H1 (cell line): Measurements from ENCODE around the gene MBD4. TPM values are rescaled to one million over a fixed set of nuclear protein-coding genes. Genes with fewer than 3 reads are reported as not detected.

Source experiments
- CTCF ChIA-PET: fragments of 300-600 bp; sonication (Branson Sonifier 250); formaldehyde crosslinking; loops from one replicate; lab custom pipeline; 2021; ENCODE audit not compliant: partially characterized antibody; lab: Charles Lee
- POLR2A ChIA-PET: fragments of 300-600 bp; sonication (Branson Sonifier 250); formaldehyde crosslinking; loops from one replicate; lab custom pipeline; 2021; ENCODE audit warnings: inconsistent platforms; ENCODE audit not compliant: partially characterized antibody; lab: Charles Lee
- DNase-seq, 2 experiments: peaks; one replicate each; pipeline versions ENCODE4 v3.0.0 to v3.0.0-alpha.2; 2010 to 2022; ENCODE audit warnings: low spot score in 2 of 2, low read depth in 1 of 2, mixed read lengths in 1 of 2
- FAIRE-seq: peaks from 2 replicates; lab custom pipeline; 2011; peaks lifted over from hg19 to GRCh38; lab: Jason Lieb, UNC
- H2AFZ ChIP-seq: 2 replicates; pipeline ENCODE4 v1.8.1; 2012; ENCODE audit warnings: low read length, inconsistent platforms
- H2AK5ac ChIP-seq: 2 replicates; pipeline ENCODE4 v1.6.1; 2013; ENCODE audit warnings: low read depth, low read length
- H2BK120ac ChIP-seq: replicated peaks from 2 replicates; pipeline ENCODE3; 2013; ENCODE audit warnings: low read depth, low read length, inconsistent platforms
- H2BK12ac ChIP-seq: 2 replicates; pipeline ENCODE4 v1.6.1; 2013; ENCODE audit warnings: low read depth, low read length
- H2BK15ac ChIP-seq: 2 replicates; pipeline ENCODE4 v1.6.1; 2013; ENCODE audit warnings: low read length
- H2BK20ac ChIP-seq: 2 replicates; pipeline ENCODE4 v1.6.1; 2013; ENCODE audit warnings: low read length
- H2BK5ac ChIP-seq: 2 replicates; pipeline ENCODE4 v1.6.1; 2013; ENCODE audit warnings: low read depth, low read length
- H3K14ac ChIP-seq: 2 replicates; pipeline ENCODE4 v1.6.1; 2013; ENCODE audit warnings: inconsistent platforms; ENCODE audit not compliant: insufficient read length
- H3K18ac ChIP-seq: 2 replicates; pipeline ENCODE4 v1.6.1; 2013; ENCODE audit warnings: low read length; ENCODE audit errors: extremely low read depth
- H3K23ac ChIP-seq: 2 replicates; pipeline ENCODE4 v1.6.1; 2013; ENCODE audit warnings: inconsistent platforms; ENCODE audit not compliant: insufficient read length
- H3K23me2 ChIP-seq: 2 replicates; pipeline ENCODE4 v1.6.1; 2013; ENCODE audit warnings: low read depth, low read length
- H3K27ac ChIP-seq: 2 replicates; pipeline ENCODE4 v1.6.1; 2011; ENCODE audit warnings: low read depth, low read length, inconsistent platforms
- H3K27me3 ChIP-seq, 4 experiments: replicated peaks in 1 of 4; 1 replicate in 1 of 4; 2 replicates in 3 of 4; pipeline versions ENCODE4 v1.6.1 to v1.8.1; 2011 to 2013; ENCODE audit warnings: low read length in 3 of 4, mild to moderate bottlenecking in 3 of 4, inconsistent platforms in 2 of 4, mixed read lengths in 2 of 4, moderate library complexity in 1 of 4; ENCODE audit not compliant: control insufficient read depth in 3 of 4, insufficient read depth in 3 of 4; ENCODE audit errors: extremely low read depth in 1 of 4
- H3K36me3 ChIP-seq, 4 experiments: 2 replicates each; pipeline versions ENCODE4 v1.6.1 to v1.8.1; 2011 to 2013; ENCODE audit warnings: mild to moderate bottlenecking in 4 of 4, low read length in 3 of 4, moderate library complexity in 2 of 4, control low read depth in 1 of 4, inconsistent platforms in 1 of 4; ENCODE audit not compliant: insufficient read depth in 4 of 4, control insufficient read depth in 2 of 4
- H3K4ac ChIP-seq: replicated peaks from 2 replicates; pipeline ENCODE3; 2013; ENCODE audit warnings: low read length, low read depth, mixed read lengths, inconsistent platforms; ENCODE audit not compliant: insufficient read length
- H3K4me1 ChIP-seq, 4 experiments: replicated peaks in 1 of 4; 1 replicate in 1 of 4; 2 replicates in 3 of 4; pipeline versions ENCODE4 v1.6.1 to v1.8.1; 2011 to 2013; ENCODE audit warnings: low read length in 3 of 4, inconsistent platforms in 2 of 4, mixed read lengths in 1 of 4; ENCODE audit not compliant: insufficient read depth in 4 of 4, control insufficient read depth in 3 of 4
- H3K4me2 ChIP-seq, 2 experiments: 2 replicates each; pipeline versions ENCODE4 v1.6.1 to v1.8.1; 2011 to 2013; ENCODE audit warnings: low read depth in 2 of 2, low read length in 2 of 2, control low read depth in 1 of 2, inconsistent platforms in 1 of 2, mild to moderate bottlenecking in 1 of 2; ENCODE audit not compliant: insufficient read depth in 1 of 2
- H3K4me3 ChIP-seq, 4 experiments: fragments of 200-600, 300-600 bp in 1 of 4; sonication (generic), shearing (Covaris generic), sonication (Bioruptor Twin) in 1 of 4; 2 replicates each; pipeline versions ENCODE4 v1.5.1 to v1.8.1; 2011 to 2016; ENCODE audit warnings: low read length in 4 of 4, low read depth in 3 of 4, control low read depth in 2 of 4, inconsistent platforms in 2 of 4, mild to moderate bottlenecking in 2 of 4, mixed read lengths in 1 of 4, moderate library complexity in 1 of 4; ENCODE audit not compliant: insufficient read depth in 2 of 4; ENCODE audit errors: extremely low read depth in 1 of 4
- H3K56ac ChIP-seq: replicated peaks from 2 replicates; pipeline ENCODE3; 2013; ENCODE audit warnings: low read depth, mild to moderate bottlenecking, mixed read lengths, low read length, inconsistent platforms; ENCODE audit not compliant: insufficient read length
- H3K79me1 ChIP-seq: 2 replicates; pipeline ENCODE4 v1.6.1; 2013; ENCODE audit warnings: low read depth, low read length, control low read depth
- H3K79me2 ChIP-seq, 2 experiments: 2 replicates each; pipeline versions ENCODE4 v1.6.1 to v1.8.1; 2012 to 2013; ENCODE audit warnings: low read length in 2 of 2, mild to moderate bottlenecking in 2 of 2, inconsistent platforms in 1 of 2; ENCODE audit not compliant: insufficient read depth in 2 of 2, control insufficient read depth in 1 of 2
- H3K9ac ChIP-seq, 4 experiments: replicated peaks in 1 of 4; 1 replicate in 1 of 4; 2 replicates in 3 of 4; pipeline versions ENCODE4 v1.6.1 to v1.8.1; 2011 to 2013; ENCODE audit warnings: low read depth in 3 of 4, low read length in 3 of 4, control low read depth in 2 of 4, mild to moderate bottlenecking in 2 of 4, moderate library complexity in 2 of 4, inconsistent platforms in 1 of 4; ENCODE audit errors: extremely low read depth in 1 of 4
- H3K9me3 ChIP-seq, 2 experiments: 2 replicates each; pipeline versions ENCODE4 v1.6.1 to v1.8.1; 2012 to 2013; ENCODE audit warnings: mild to moderate bottlenecking in 2 of 2, moderate library complexity in 2 of 2, control low read depth in 1 of 2, inconsistent platforms in 1 of 2, low read depth in 1 of 2, low read length in 1 of 2, mixed read lengths in 1 of 2; ENCODE audit not compliant: insufficient read depth in 2 of 2
- H4K20me1 ChIP-seq, 2 experiments: replicated peaks in 1 of 2; 2 replicates each; pipeline versions ENCODE3 to v1.8.1; 2011 to 2013; ENCODE audit warnings: inconsistent platforms in 2 of 2, low read length in 2 of 2, mild to moderate bottlenecking in 1 of 2; ENCODE audit not compliant: insufficient read depth in 2 of 2, control insufficient read depth in 1 of 2
- H4K5ac ChIP-seq: 2 replicates; pipeline ENCODE4 v1.6.1; 2013; ENCODE audit warnings: low read length, low read depth, mixed read lengths, inconsistent platforms; ENCODE audit not compliant: insufficient read length
- H4K8ac ChIP-seq: 2 replicates; pipeline ENCODE4 v1.8.0; 2013; ENCODE audit warnings: mild to moderate bottlenecking, moderate library complexity, low read length, inconsistent platforms; ENCODE audit not compliant: insufficient read depth; ENCODE audit errors: extremely low read depth
- H4K91ac ChIP-seq: replicated peaks from 2 replicates; pipeline ENCODE3; 2013; ENCODE audit warnings: low read length, mixed read lengths, inconsistent platforms; ENCODE audit not compliant: insufficient read length
- BACH1 ChIP-seq: IDR thresholded peaks from 2 replicates; pipeline ENCODE4 v1.6.1; 2012; ENCODE audit warnings: low read length, improper control_type of control experiment
- BCL11A ChIP-seq, 2 experiments: IDR thresholded peaks; one replicate each; pipeline ENCODE4 v1.6.1; 2011; ENCODE audit warnings: low read depth in 2 of 2, low read length in 2 of 2, mild to moderate bottlenecking in 2 of 2
- CBX5 ChIP-seq: fragments of 300-800, 300-1000 bp; sonication (generic); IDR thresholded peaks from 2 replicates; pipeline ENCODE4 v1.7.1; 2016; ENCODE audit warnings: antibody characterized with exemption, low read length, low read depth
- EP300 ChIP-seq, 2 experiments: IDR thresholded peaks; 1 replicate in 1 of 2; 2 replicates in 1 of 2; pipeline ENCODE4 v1.6.1; 2011 to 2012; ENCODE audit warnings: low read depth in 2 of 2, low read length in 2 of 2, mild to moderate bottlenecking in 2 of 2, borderline replicate concordance in 1 of 2, inconsistent platforms in 1 of 2, moderate library complexity in 1 of 2
- HDAC2 ChIP-seq, 2 experiments: fragments of 300-600 bp in 1 of 2; sonication (generic) in 1 of 2; IDR thresholded peaks; 2 replicates each; pipeline ENCODE4 v1.6.1; 2011 to 2012; ENCODE audit warnings: low read depth in 2 of 2, low read length in 2 of 2, mild to moderate bottlenecking in 2 of 2, moderate library complexity in 2 of 2, borderline replicate concordance in 1 of 2, inconsistent platforms in 1 of 2
- RBBP5 ChIP-seq: IDR thresholded peaks from 2 replicates; pipeline ENCODE4 v1.7.1; 2012; ENCODE audit warnings: low read depth, mild to moderate bottlenecking, inconsistent platforms, low read length, moderate library complexity, borderline replicate concordance
- SP1 ChIP-seq: IDR thresholded peaks from 2 replicates; pipeline ENCODE4 v1.6.1; 2011; ENCODE audit warnings: low read depth, low read length
- WGBS, 2 experiments: shearing (Covaris generic) in 1 of 2; methylation state at CpG; one replicate each; pipeline versions ENCODE4 v1.1.6 to v1.1.7; 2013 to 2015; ENCODE audit warnings: low lambda C conversion rate in 2 of 2, mixed read lengths in 2 of 2, inconsistent platforms in 1 of 2, low coverage in 1 of 2, missing lambda C conversion rate in 1 of 2; ENCODE audit not compliant: insufficient replicate concordance in 2 of 2, insufficient coverage in 1 of 2, insufficient read length in 1 of 2; ENCODE audit errors: extremely low coverage in 1 of 2, missing lambda C conversion rate in 1 of 2; 5-methylcytosine and 5-hydroxymethylcytosine counted together
- polyA plus RNA-seq, 7 experiments: library from polyadenylated mRNA; depleted of rRNA in 3 of 7; stranded (reverse) in 5 of 7; unstranded in 2 of 7; fragments of >200 nt in 5 of 7; fragments of 200-250 nt in 2 of 7; gene quantifications; 1 replicate in 5 of 7; 2 replicates in 1 of 7; 4 replicates in 1 of 7; pipeline versions ENCODE4 v1.2.1 to v1.2.3, GENCODE V29; 2011 to 2013; ENCODE audit warnings: missing spikeins in 2 of 7, mixed read lengths in 2 of 7
- total RNA-seq: library from RNA; stranded (reverse); fragmentation: NEBNext Ultra II Directional; extraction: Animal tissue kit (Norgen Biotek cat#: 25700); gene quantifications from 2 replicates; pipeline ENCODE4 v1.2.1, GENCODE V29; 2021

Gene MBD4
- total and polyA plus RNA-seq, 2 of the 8 experiments (the other 6 are each of a cell fraction or from before 2014, with no cell fraction given) = 11.2 to 35.8 TPM

DNA sequence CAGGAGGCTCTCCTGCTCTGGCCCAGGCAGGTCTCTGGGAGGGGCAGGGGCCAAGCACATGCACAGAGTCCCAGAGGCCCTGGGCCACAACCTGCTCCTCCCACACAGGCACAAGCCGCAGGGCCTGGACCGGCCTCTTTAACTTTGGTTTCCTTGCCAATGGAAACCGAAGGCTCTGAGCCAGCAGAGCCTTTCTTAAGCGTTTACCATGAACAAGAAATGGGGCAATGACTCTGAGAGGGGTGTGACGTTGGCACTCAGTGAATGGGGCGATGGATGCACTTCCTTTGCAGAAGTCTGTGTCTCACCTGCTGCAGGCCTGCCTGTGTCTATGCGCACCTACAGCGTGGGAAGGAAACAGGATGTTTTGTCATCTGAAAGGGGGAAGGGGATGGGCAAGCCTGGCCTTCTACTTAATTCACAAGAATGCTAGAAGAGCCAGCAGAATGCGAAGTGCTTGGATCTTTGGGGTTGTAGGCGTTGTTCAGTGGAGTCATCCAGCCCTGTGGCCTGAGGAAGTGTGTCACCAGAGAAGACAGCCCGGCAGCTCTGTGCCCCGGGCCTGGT lies 42.1 kb upstream of the MBD4 start:
- no peak for FAIRE-seq
- H3K27me3 ChIP-seq = no peaks in the 10 kb centered on the region
- ChIA-PET POLR2A (interaction anchor here (1.0 to 1.1 kb wide), 2 partner anchors 10 to 165 kb away, joined by 3 read pairs; no protein-coding TSS in a partner anchor), CTCF (interaction anchor here (0.6 to 3.8 kb wide), 12 partner anchors 9 to 153 kb away, joined by 3 to 17 read pairs (median 5); partner anchors contain the start of gene EFCAB12)
- no peak overlapping the region for H2BK12ac ChIP-seq
- no peak overlapping the region for H3K9ac ChIP-seq
- no peaks in the 10 kb centered on the region; the same call in 1 of the 2 replicates for H3K23me2 ChIP-seq
- no peak overlapping the region for H4K8ac ChIP-seq
- H2BK5ac ChIP-seq = no peak overlapping the region
- H4K91ac ChIP-seq = no peak overlapping the region
- H3K4ac ChIP-seq = no peak overlapping the region
- H4K20me1 ChIP-seq = no peaks in the 10 kb centered on the region
- H3K79me2 ChIP-seq = no peaks in the 10 kb centered on the region
- no peak overlapping the region for H2AFZ ChIP-seq
- H3K27ac ChIP-seq = no peak overlapping the region
- no peak overlapping the region for H2BK120ac ChIP-seq
- H2BK20ac ChIP-seq = no peak overlapping the region
- no peak for DNase-seq
- no peak overlapping the region for H3K56ac ChIP-seq
- no peak overlapping the region for H3K14ac ChIP-seq
- TF ChIP-seq RBBP5 (no peak), CBX5 (no peak), BACH1 (no peak), SP1 (no peak), HDAC2 (IDR thresholded peaks at IDR 0.05; ENCODE audit: borderline replicate concordance in 1 of 2, low read depth in 2 of 2, low read length in 2 of 2) (no peak), BCL11A (IDR thresholded peaks at IDR 0.05; ENCODE audit: low read depth in 2 of 2, low read length in 2 of 2) (no peak), EP300 (IDR thresholded peaks at IDR 0.05; ENCODE audit: borderline replicate concordance in 1 of 2, low read depth in 2 of 2, low read length in 2 of 2) (no peak)
- H3K36me3 ChIP-seq = peaks cover 0 to 15% (median 8%) of the 10 kb centered on the region in 4 experiments; a peak in 5 of 8 replicates
- H3K9me3 ChIP-seq = no peaks in the 10 kb centered on the region
- H4K5ac ChIP-seq = no peak overlapping the region
- H3K4me2 ChIP-seq = no peak overlapping the region
- no peak overlapping the region for H2BK15ac ChIP-seq
- no peak overlapping the region for H3K4me3 ChIP-seq
- H2AK5ac ChIP-seq = no peak overlapping the region
- peaks cover 2 to 12% (median 5%) of the 10 kb centered on the region in 4 experiments; a peak in 6 of 7 replicates for H3K4me1 ChIP-seq
- no peaks in the 10 kb centered on the region for H3K79me1 ChIP-seq
- H3K18ac ChIP-seq = no peak overlapping the region; the same call in 1 of the 2 replicates
- H3K23ac ChIP-seq = no peak overlapping the region
- 95% methylated on average over 12 of the region's 12 CpGs; no CpG with 5 or more reads in 1 of the 2 experiments for WGBS, 2 experiments
